Brain microvascular endothelial cell (primary cell): ENCODE results near the gene ZNF354C.

ENCODE experiments used
- DNase-seq: peaks from one replicate; pipeline ENCODE4 v3.0.0-alpha.2; 2020
- H3K27ac ChIP-seq: fragments of 250-450 bp; sonication (Bioruptor Pico); 2 replicates; pipeline ENCODE4 v1.5.1; 2020; ENCODE audit warnings: mild to moderate bottlenecking, moderate library complexity
- H3K27me3 ChIP-seq: fragments of 250-450 bp; sonication (Bioruptor Pico); replicated peaks from 2 replicates; pipeline ENCODE4 v1.5.1; 2020; ENCODE audit warnings: mild to moderate bottlenecking
- H3K36me3 ChIP-seq: fragments of 250-450 bp; sonication (Bioruptor Pico); replicated peaks from 2 replicates; pipeline ENCODE4 v1.5.1; 2020; ENCODE audit warnings: mild to moderate bottlenecking
- H3K4me3 ChIP-seq: 2 replicates; pipeline ENCODE4 v1.5.1; 2011; ENCODE audit warnings: low read depth, mild to moderate bottlenecking, control low read depth, low read length, moderate library complexity
- CTCF ChIP-seq: IDR thresholded peaks from 2 replicates; pipeline ENCODE4 v1.5.1; 2011; ENCODE audit warnings: low read depth, mild to moderate bottlenecking, moderate library complexity, low read length, control low read depth, inconsistent platforms; ENCODE audit errors: missing control alignments
- in situ Hi-C: cut with HindIII; loops from 2 replicates; pipeline ENCODE4 v1.10.0; 2017; ENCODE audit warnings: low sequenced_read_pairs, low pct_ligation_motif_present

The ZNF354C gene

GRCh38 chr5:179112469-179113142 lies 52.4 kb downstream of the ZNF354C start:
- in situ Hi-C loops, result no loop called here
- TF ChIP-seq CTCF, result no peak
- Histone ChIP-seq H3K36me3 (peaks cover 7% of the 10 kb centered on the region), H3K27ac (no peak overlapping the region), H3K27me3 (no peaks in the 10 kb centered on the region), H3K4me3 (no peak overlapping the region)
- DNase-seq, result no peak

DNA sequence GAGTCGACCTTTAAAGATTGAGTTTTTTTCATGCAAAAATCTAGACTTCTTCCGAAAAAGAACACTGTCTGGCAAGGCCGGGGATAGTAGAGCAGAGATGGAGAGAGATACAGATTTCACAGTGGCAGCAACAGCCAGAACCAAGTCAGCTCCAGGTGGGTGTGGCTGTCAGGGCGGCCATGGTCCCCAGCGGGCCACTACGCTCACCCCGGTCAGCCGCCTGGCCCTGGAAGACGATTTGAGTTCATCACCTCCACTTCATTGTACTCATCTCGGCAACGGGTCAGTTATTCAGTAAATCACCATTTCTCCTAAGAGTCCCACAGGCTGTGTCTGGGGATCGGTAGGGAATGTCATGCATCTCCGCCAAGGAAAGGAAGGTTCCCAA lies 53.0 kb downstream of the ZNF354C start:
- no peak for DNase-seq
- Histone ChIP-seq H3K27me3 (no peaks in the 10 kb centered on the region), H3K4me3 (no peak overlapping the region), H3K36me3 (peaks cover 7% of the 10 kb centered on the region), H3K27ac (no peak overlapping the region)
- in situ Hi-C loops, result no loop called here
- no peak for TF ChIP-seq CTCF

DNA sequence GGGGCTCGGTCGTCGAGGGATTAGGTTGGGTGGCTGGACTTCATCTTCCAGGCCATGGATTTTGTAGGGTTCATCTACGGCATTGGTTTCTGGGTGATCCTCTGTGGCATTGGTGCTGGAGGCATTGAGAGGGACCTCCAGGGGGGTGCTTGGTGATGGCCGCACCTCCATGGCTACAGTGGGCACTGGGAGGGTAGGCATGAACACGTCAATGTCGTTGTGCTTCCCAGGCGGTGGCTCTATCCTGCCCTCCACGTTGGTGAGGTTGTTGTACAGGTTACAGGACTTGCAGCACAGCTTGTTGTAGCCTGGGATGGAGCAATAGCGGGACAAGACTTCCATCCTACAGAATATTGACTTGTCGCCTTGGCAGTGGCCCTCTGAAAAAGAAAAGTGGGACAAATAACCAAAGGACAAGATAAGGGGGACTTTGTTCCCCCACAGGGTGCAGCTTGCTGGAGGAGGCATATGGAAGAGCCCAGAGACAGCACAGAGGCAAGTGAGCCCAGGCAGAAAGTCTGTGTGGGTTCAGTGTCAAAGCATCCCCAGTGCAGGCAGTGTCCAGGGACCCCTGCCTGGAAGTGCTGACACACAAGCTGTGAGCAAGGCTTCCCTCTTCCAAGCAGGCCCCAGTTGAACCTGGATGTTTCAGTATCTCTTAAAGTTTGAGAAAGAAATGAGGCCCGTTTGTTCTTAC lies 53.9 kb downstream of the ZNF354C start:
- no peak for DNase-seq
- Histone ChIP-seq H3K36me3 (peaks cover 7% of the 10 kb centered on the region), H3K4me3 (no peak overlapping the region), H3K27me3 (no peaks in the 10 kb centered on the region), H3K27ac (no peak overlapping the region)
- no peak for TF ChIP-seq CTCF
- in situ Hi-C loops, result no loop called here

DNA sequence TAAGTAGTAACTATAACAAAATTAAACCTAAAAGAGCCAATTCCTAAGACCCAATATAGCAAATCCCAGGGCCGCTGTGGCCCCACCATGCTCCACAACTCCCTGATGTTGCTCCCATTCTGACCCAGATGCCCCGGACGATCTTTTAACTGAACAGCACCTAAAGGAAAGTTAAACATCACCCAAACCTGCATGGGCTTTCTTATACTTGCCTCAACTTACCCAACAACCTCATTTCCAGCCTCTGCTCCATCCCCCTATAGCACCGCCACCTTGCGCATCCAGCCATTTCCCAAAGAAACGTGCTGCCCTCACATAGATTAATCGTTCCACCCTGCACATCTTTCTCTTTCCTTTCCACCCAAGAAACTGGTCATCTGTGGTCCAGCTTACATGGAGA lies 54.6 kb downstream of the ZNF354C start:
- DNase-seq, result no peak
- in situ Hi-C loops, result no loop called here
- H3K4me3 ChIP-seq, result no peak overlapping the region
- H3K36me3 ChIP-seq, result peaks cover 7% of the 10 kb centered on the region
- no peaks in the 10 kb centered on the region for H3K27me3 ChIP-seq
- no peak for TF ChIP-seq CTCF
- no peak overlapping the region for H3K27ac ChIP-seq

DNA sequence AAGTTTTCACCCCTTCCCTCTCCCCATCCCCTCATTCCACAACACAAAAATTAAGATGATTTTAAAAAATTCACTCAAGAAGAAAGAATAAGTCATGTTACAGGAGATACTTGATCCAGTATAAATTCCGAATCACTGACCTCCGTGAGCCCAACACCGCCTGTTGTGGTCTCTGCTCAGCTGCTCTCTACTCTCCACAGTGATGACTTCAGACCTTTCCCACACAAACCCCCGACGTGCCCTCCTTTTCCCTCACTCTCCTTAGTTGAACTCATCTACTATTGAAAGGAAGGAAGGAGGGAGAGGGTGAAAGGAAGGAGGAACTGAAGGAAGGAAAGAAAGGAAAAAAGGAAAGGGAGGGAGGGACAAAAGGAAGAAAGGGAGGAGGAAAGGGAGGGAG lies 55.1 kb downstream of the ZNF354C start:
- no peak for DNase-seq
- in situ Hi-C loops, result no loop called here
- no peak overlapping the region for H3K4me3 ChIP-seq
- no peaks in the 10 kb centered on the region for H3K27me3 ChIP-seq
- no peak for TF ChIP-seq CTCF
- peaks cover 7% of the 10 kb centered on the region for H3K36me3 ChIP-seq
- H3K27ac ChIP-seq, result no peak overlapping the region
